Fibroblast of villous mesenchyme (primary cell): ENCODE results near the gene TTYH1. TPM values are rescaled to one million over a fixed set of nuclear protein-coding genes. Genes with fewer than 3 reads are reported as not detected.

Source experiments
- DNase-seq: peaks from one replicate; pipeline ENCODE4 v3.0.0-alpha.2; 2010; ENCODE audit warnings: low read depth
- H3K4me3 ChIP-seq: 2 replicates; pipeline ENCODE4 v1.5.1; 2011; ENCODE audit warnings: low read depth, mild to moderate bottlenecking, low read length
- CTCF ChIP-seq: IDR thresholded peaks from 2 replicates; pipeline ENCODE4 v1.5.1; 2012; ENCODE audit warnings: low read depth, mild to moderate bottlenecking, low read length; ENCODE audit not compliant: insufficient read depth
- total RNA-seq: library from RNA; depleted of rRNA; stranded (reverse); fragments of >200 nt; gene quantifications from 2 replicates; pipeline ENCODE4 v1.2.3, GENCODE V29; 2012

TTYH1 gene
- total RNA-seq, 1 donor: not detected

- H3K4me3 ChIP-seq: no peak overlapping the region
- no peak for DNase-seq
- no peak for TF ChIP-seq CTCF
These were observed 1.1 kb upstream of the TTYH1 start for GRCh38 chr19:54414156-54414555.

GRCh38 chr19:54415901-54416673, 823 bp downstream of the TTYH1 start:
- no peak overlapping the region for H3K4me3 ChIP-seq
- DNase-seq: no peak
- no peak for TF ChIP-seq CTCF

GRCh38 chr19:54416695-54417491, 1.6 kb downstream of the TTYH1 start:
- no peak for DNase-seq
- no peak for TF ChIP-seq CTCF
- no peak overlapping the region for H3K4me3 ChIP-seq

- TF ChIP-seq CTCF: no peak
- peak; percentile 23 for DNase-seq
- no peak overlapping the region for H3K4me3 ChIP-seq
These were observed 3.0 kb downstream of the TTYH1 start for GRCh38 chr19:54418030-54418929.

- no peak for TF ChIP-seq CTCF
- DNase-seq: no peak
- no peak overlapping the region for H3K4me3 ChIP-seq
These were observed 3.9 kb downstream of the TTYH1 start for GRCh38 chr19:54418930-54419800.

GRCh38 chr19:54420068-54420382, 4.8 kb downstream of the TTYH1 start:
- no peak for TF ChIP-seq CTCF
- no peak for DNase-seq
- no peak overlapping the region for H3K4me3 ChIP-seq
